K562 (cell line): ENCODE results near the gene RASAL1. TPM values are rescaled to one million over a fixed set of nuclear protein-coding genes. Genes with fewer than 3 reads are reported as not detected.

Source experiments
- ATAC-seq: fragments of 200-7000 bp; cut with Tn5 transposase; 3 replicates; pipeline ENCODE4 v1.9.1; 2020; ENCODE audit warnings: moderate library complexity
- BruUV-seq: library from RNA; stranded (reverse); fragments of 400-500 nt; replicated peaks from 2 replicates; lab custom pipeline; 2021; lab: Mats Ljungman, UMichigan
- CTCF ChIA-PET: fragments of 300-600 bp; formaldehyde crosslinking; extraction: SDS; loops from one replicate; lab custom pipeline; 2021; ENCODE audit warnings: low intra/inter-chr PET ratio; lab: Yijun Ruan, JAX
- POLR2A ChIA-PET: fragments of 300-600, 350-650 bp; sonication (Branson Sonifier 250); formaldehyde crosslinking; extraction: SDS; loops from one replicate; lab custom pipeline; 2021; ENCODE audit warnings: antibody characterized with exemption, inconsistent platforms; lab: Yijun Ruan, JAX
- DNase-seq, 4 experiments: peaks; one replicate each; pipeline versions ENCODE4 v3.0.0 to v3.0.0-alpha.2; 2011 to 2018; ENCODE audit warnings: low spot score in 3 of 4, mixed read lengths in 3 of 4; ENCODE audit errors: extremely low read depth in 1 of 4
- FAIRE-seq: peaks from 2 replicates; lab custom pipeline; 2011; peaks lifted over from hg19 to GRCh38; lab: Jason Lieb, UNC
- H2AFZ ChIP-seq: 2 replicates; pipeline ENCODE4 v1.6.0; 2011; ENCODE audit warnings: low read depth, low read length, control low read depth, inconsistent platforms
- H3K27ac ChIP-seq: fragments of 200-600 bp; 3 replicates; pipeline ENCODE4 v1.8.0; 2011; ENCODE audit warnings: low read depth, mild to moderate bottlenecking, control low read depth, inconsistent platforms, low read length, moderate library complexity, mixed read lengths; ENCODE audit errors: extremely low read depth
- H3K27me3 ChIP-seq, 2 experiments: fragments of 300-600 bp in 1 of 2; 2 replicates in 1 of 2; 3 replicates in 1 of 2; pipeline versions ENCODE4 v1.6.0 to v1.8.0; 2011; ENCODE audit warnings: inconsistent platforms in 2 of 2, low read length in 2 of 2, mild to moderate bottlenecking in 1 of 2, mixed read lengths in 1 of 2, moderate library complexity in 1 of 2; ENCODE audit not compliant: control insufficient read depth in 2 of 2, insufficient read depth in 2 of 2
- H3K36me3 ChIP-seq: fragments of 300-600 bp; 3 replicates; pipeline ENCODE4 v1.8.0; 2011; ENCODE audit warnings: mild to moderate bottlenecking, low read length, inconsistent platforms; ENCODE audit not compliant: control insufficient read depth, insufficient read depth
- H3K4me1 ChIP-seq, 2 experiments: fragments of 200-600 bp in 1 of 2; replicated peaks in 1 of 2; 2 replicates in 1 of 2; 3 replicates in 1 of 2; pipeline versions ENCODE4 v1.5.1 to v1.8.0; 2011; ENCODE audit warnings: inconsistent platforms in 2 of 2, low read length in 2 of 2, mild to moderate bottlenecking in 1 of 2, mixed read lengths in 1 of 2, moderate library complexity in 1 of 2; ENCODE audit not compliant: control insufficient read depth in 2 of 2, insufficient read depth in 2 of 2
- H3K4me2 ChIP-seq: 2 replicates; pipeline ENCODE4 v1.6.1; 2011; ENCODE audit warnings: low read length, control low read depth, inconsistent platforms, mixed read lengths; ENCODE audit not compliant: insufficient read depth
- H3K4me3 ChIP-seq: fragments of 200-600 bp; sonication (generic), shearing (Covaris generic); 2 replicates; pipeline ENCODE4 v1.5.1; 2016; ENCODE audit warnings: control low read depth, inconsistent platforms
- H3K79me2 ChIP-seq: fragments of 200-600 bp; 3 replicates; pipeline ENCODE4 v1.8.0; 2011; ENCODE audit warnings: low read length, inconsistent platforms; ENCODE audit not compliant: control insufficient read depth, insufficient read depth
- H3K9ac ChIP-seq, 2 experiments: 2 replicates each; pipeline versions ENCODE4 v1.6.0 to v1.6.1; 2011; ENCODE audit warnings: low read depth in 2 of 2, low read length in 2 of 2, control low read depth in 1 of 2, inconsistent platforms in 1 of 2, mild to moderate bottlenecking in 1 of 2, mixed read lengths in 1 of 2; ENCODE audit not compliant: insufficient read depth in 1 of 2
- H3K9me1 ChIP-seq: one replicate; pipeline ENCODE4 v1.6.0; 2011; ENCODE audit warnings: inconsistent platforms, mild to moderate bottlenecking, low read length, moderate library complexity; ENCODE audit not compliant: control insufficient read depth, insufficient read depth
- H3K9me3 ChIP-seq: replicated peaks from 2 replicates; pipeline ENCODE4 v1.5.1; 2011; ENCODE audit warnings: low read depth, low read length, inconsistent platforms; ENCODE audit not compliant: control insufficient read depth, insufficient read depth
- H4K20me1 ChIP-seq: replicated peaks from 2 replicates; pipeline ENCODE4 v1.6.1; 2011; ENCODE audit warnings: low read length, inconsistent platforms, mixed read lengths; ENCODE audit not compliant: control insufficient read depth, insufficient read depth
- ARID1B ChIP-seq: fragments of 450-650 bp; IDR thresholded peaks from 2 replicates; pipeline ENCODE4 v1.6.1; 2016; ENCODE audit warnings: antibody characterized with exemption, mild to moderate bottlenecking, inconsistent platforms
- BCOR ChIP-seq: fragments of 450-650 bp; IDR thresholded peaks from 2 replicates; pipeline ENCODE4 v1.6.1; 2016
- CEBPZ ChIP-seq: fragments of 150-350 bp; IDR thresholded peaks from 2 replicates; pipeline ENCODE4 v1.6.1; 2014; ENCODE audit warnings: low read depth, mild to moderate bottlenecking, low read length, borderline replicate concordance
- EGR1 ChIP-seq: fragments of 450-650 bp; conservative IDR thresholded peaks from 2 replicates; pipeline ENCODE4 v1.6.1; 2017; ENCODE audit warnings: mild to moderate bottlenecking
- ETV6 ChIP-seq, 3 experiments: fragments of 150-350 bp in 1 of 3; sonication (generic) in 1 of 3; formaldehyde crosslinking in 1 of 3; IDR thresholded peaks; 2 replicates each; pipeline versions ENCODE4 v1.6.1 to v1.8.0; 2014 to 2022; ENCODE audit warnings: borderline replicate concordance in 2 of 3, low read depth in 2 of 3, antibody characterized with exemption in 1 of 3, low read length in 1 of 3, mild to moderate bottlenecking in 1 of 3, missing genetic modification reagents in 1 of 3
- HDGF ChIP-seq: fragments of 450-650 bp; IDR thresholded peaks from 2 replicates; pipeline ENCODE4 v1.6.1; 2016
- SMAD4 ChIP-seq: fragments of 250-450 bp; sonication (Bioruptor Pico); conservative IDR thresholded peaks from 2 replicates; pipeline ENCODE4 v1.8.0; 2021; ENCODE audit warnings: inconsistent platforms, mild to moderate bottlenecking, moderate library complexity
- ZBED1 ChIP-seq: IDR thresholded peaks from 2 replicates; pipeline ENCODE4 v1.6.1; 2014
- ZNF121 ChIP-seq: sonication (generic); formaldehyde crosslinking; conservative IDR thresholded peaks from 2 replicates; pipeline ENCODE4 v1.8.0; 2022; ENCODE audit warnings: missing genetic modification reagents
- ZNF280B ChIP-seq: fragments of 250-450 bp; sonication (Bioruptor Pico); IDR thresholded peaks from 2 replicates; pipeline ENCODE4 v1.5.1; 2021; ENCODE audit warnings: mild to moderate bottlenecking
- ZNF3 ChIP-seq: fragments of 250-450 bp; sonication (Bioruptor Pico); IDR thresholded peaks from 2 replicates; pipeline ENCODE4 v1.5.0; 2021; ENCODE audit warnings: mild to moderate bottlenecking, moderate library complexity
- ZNF316 ChIP-seq: fragments of 450-650 bp; IDR thresholded peaks from 2 replicates; pipeline ENCODE4 v1.6.1; 2016
- ZNF324 ChIP-seq: fragments of 250-450 bp; sonication (Bioruptor Pico); IDR thresholded peaks from 2 replicates; pipeline ENCODE4 v1.4.0; 2020; ENCODE audit warnings: mild to moderate bottlenecking
- ZNF408 ChIP-seq: fragments of 250-450 bp; sonication (Bioruptor Pico); IDR thresholded peaks from 2 replicates; pipeline ENCODE4 v1.4.0; 2020; ENCODE audit warnings: low read depth, mild to moderate bottlenecking, moderate library complexity
- WGBS: fragments of 100-300 bp; shearing (Covaris generic); methylation state at CpG from one replicate; pipeline ENCODE4 v1.1.6; 2016; ENCODE audit warnings: low coverage, mixed read lengths; ENCODE audit not compliant: insufficient coverage; ENCODE audit errors: missing lambda C conversion rate; 5-methylcytosine and 5-hydroxymethylcytosine counted together
- in situ Hi-C: fragments of 300-500 bp; cut with MboI; formaldehyde crosslinking; loops from 4 replicates; pipeline ENCODE4 v1.15.0; 2018; ENCODE audit warnings: inconsistent platforms, mixed read lengths
- intact Hi-C: fragments of 100-400 bp; cut with micrococcal nuclease; formaldehyde crosslinking; loops from 2 replicates; pipeline ENCODE4 v1.14.2; 2022
- polyA plus RNA-seq, 8 experiments: library from polyadenylated mRNA; depleted of rRNA in 4 of 8; stranded (reverse) in 5 of 8; unstranded in 3 of 8; fragments of >200 nt; fragmentation: Nextera tagmentation in 2 of 8; fragmentation: Illumina TruSeq in 1 of 8; extraction: Ambion mirVana in 2 of 8; extraction: Trizol in 1 of 8; gene quantifications; 2 replicates each; pipeline versions ENCODE4 v1.2.1 to v1.2.3, GENCODE V29; 2011 to 2014; ENCODE audit warnings: inconsistent platforms in 1 of 8, missing spikeins in 1 of 8
- total RNA-seq, 7 experiments: library from RNA; depleted of rRNA in 6 of 7; stranded (reverse); fragments of >200 nt in 6 of 7; fragmentation: Illumina TruSeq in 2 of 7; extraction: Trizol in 2 of 7; gene quantifications; 2 replicates each; pipeline versions ENCODE4 v1.2.1 to v1.2.3, GENCODE V29; 2011 to 2021; ENCODE audit warnings: low replicate concordance in 1 of 7

The RASAL1 gene
- total and polyA plus RNA-seq, 9 of the 15 experiments (the other 6 are each of a cell fraction or from before 2014, with no cell fraction given): 0.06 to 0.16 (median 0.14) TPM; not detected in 6

- H3K4me1 ChIP-seq: peaks cover 26 to 40% of the 10 kb centered on the region in 2 experiments; a peak in 4 of 5 replicates
- peaks cover 9% of the 10 kb centered on the region for H4K20me1 ChIP-seq
- peaks cover 67% of the 10 kb centered on the region for H3K36me3 ChIP-seq
- ChIA-PET POLR2A (interaction anchor here (0.6 to 1.5 kb wide), 7 partner anchors 9 to 241 kb away, joined by 3 to 5 read pairs (median 3); no protein-coding TSS in a partner anchor), CTCF (no interaction called here)
- peak overlapping the region; percentile 96 to 100 for H3K9ac ChIP-seq
- DNase-seq: no peak
- FAIRE-seq: no peak
- in situ Hi-C loops (loop anchor here (25.0 kb wide), 1 partner anchor 228 kb away; the partner anchor contains the start of genes SDS and SDSL), intact Hi-C loops (no loop called here)
- BruUV-seq: no TSS peak
- no peaks in the 10 kb centered on the region for H3K9me1 ChIP-seq
- H3K4me3 ChIP-seq: peak overlapping the region; percentile 91
- peak overlapping the region; percentile 97 for H2AFZ ChIP-seq
- peak overlapping the region; percentile 97 for H3K27ac ChIP-seq
- peak overlapping the region; percentile 84 for H3K4me2 ChIP-seq
- peaks cover 79% of the 10 kb centered on the region for H3K79me2 ChIP-seq
- WGBS: under 1% methylated on average over 26 of the region's 26 CpGs
- H3K9me3 ChIP-seq: no peaks in the 10 kb centered on the region
- peak; percentile 76 for ATAC-seq
- H3K27me3 ChIP-seq: no peaks in the 10 kb centered on the region
- TF ChIP-seq ZNF3: peak; percentile 59; the same call in 1 of the 2 replicates
- 0 out of 2 replicates have a peak, but pooled peaks have one; percentile 4 for TF ChIP-seq ARID1B
- TF ChIP-seq ZNF280B: no peak
- TF ChIP-seq SMAD4 (CRISPR knock-in tag): 0 out of 2 replicates have a peak, but pooled peaks have one; percentile 4
- TF ChIP-seq ZNF408 (CRISPR knock-in tag): no peak
- 0 out of 2 replicates have a peak, but pooled peaks have one; percentile 38 for TF ChIP-seq ZBED1
- no peak for TF ChIP-seq ZNF324 (CRISPR knock-in tag)
- TF ChIP-seq ZNF316: no peak
- TF ChIP-seq ETV6 (IDR thresholded peaks at IDR 0.05; ENCODE audit: borderline replicate concordance in 1 of 2, low read depth in 2 of 2, low read length in 1 of 2): no peak
- no peak for TF ChIP-seq ETV6 (CRISPR knock-in tag; IDR thresholded peaks at IDR 0.05; ENCODE audit: borderline replicate concordance)
- no peak for TF ChIP-seq HDGF
- TF ChIP-seq EGR1: peak; percentile 58
- 0 out of 2 replicates have a peak, but pooled peaks have one; percentile 7 for TF ChIP-seq BCOR
- no peak for TF ChIP-seq CEBPZ
- TF ChIP-seq ZNF121 (CRISPR knock-in tag): peak; percentile 80
Observed at GRCh38 chr12:113184098-113184899, 48.7 kb upstream of the RASAL1 start.
